Naive thymus-derived CD4-positive, alpha-beta T cell (primary cell): ENCODE measurements around the gene OPN4. TPM values are rescaled to one million over a fixed set of nuclear protein-coding genes. Genes with fewer than 3 reads are reported as not detected.
A peak's percentile ranks its signal among the peaks of the same experiment; 100 is the strongest.

Experiments used
- ATAC-seq: fragments of 150-1000 bp; cut with Tn5 transposase; 2 replicates; pipeline ENCODE4 v1.10.0; 2021; ENCODE audit warnings: mild to moderate bottlenecking, moderate library complexity
- CTCF ChIA-PET: fragments of 350-600 bp; sonication (Branson Sonifier 250); formaldehyde crosslinking; loops from one replicate; lab custom pipeline; 2021; ENCODE audit warnings: antibody characterized with exemption; lab: Charles Lee
- POLR2A ChIA-PET: fragments of 350-600 bp; sonication (Branson Sonifier 250); formaldehyde crosslinking; loops from one replicate; lab custom pipeline; 2021; ENCODE audit warnings: antibody characterized with exemption, inconsistent platforms; lab: Charles Lee
- DNase-seq, 9 donors: peaks; one replicate each; pipeline versions ENCODE4 v3.0.0 to v3.0.0-alpha.2; 2020 to 2022; ENCODE audit warnings: mixed read lengths in 1 of 9
- H3K27ac ChIP-seq: one replicate; pipeline ENCODE4 v1.7.0; 2013; ENCODE audit warnings: mild to moderate bottlenecking, low read depth, low read length, moderate library complexity
- H3K27me3 ChIP-seq, 2 donors: one replicate each; pipeline ENCODE4 v1.7.0; 2013; ENCODE audit warnings: low read length in 2 of 2, mild to moderate bottlenecking in 2 of 2, moderate library complexity in 2 of 2; ENCODE audit not compliant: control insufficient read depth in 2 of 2, insufficient read depth in 2 of 2
- H3K36me3 ChIP-seq, 3 experiments: 1 replicate in 2 of 3; 2 replicates in 1 of 3; pipeline ENCODE4 v1.7.0; 2013; ENCODE audit warnings: low read length in 3 of 3, mild to moderate bottlenecking in 3 of 3, moderate library complexity in 1 of 3; ENCODE audit not compliant: insufficient read depth in 3 of 3, control insufficient read depth in 2 of 3
- H3K4me1 ChIP-seq, 2 donors: one replicate each; pipeline ENCODE4 v1.7.0; 2013; ENCODE audit warnings: low read length in 2 of 2, mild to moderate bottlenecking in 2 of 2, moderate library complexity in 1 of 2; ENCODE audit not compliant: control insufficient read depth in 2 of 2, insufficient read depth in 2 of 2
- H3K4me3 ChIP-seq: 2 replicates; pipeline ENCODE4 v1.7.0; 2013; ENCODE audit warnings: mild to moderate bottlenecking, low read length
- H3K9me3 ChIP-seq, 3 experiments: 1 replicate in 2 of 3; 2 replicates in 1 of 3; pipeline ENCODE4 v1.7.0; 2013; ENCODE audit warnings: low read length in 3 of 3; ENCODE audit not compliant: control insufficient read depth in 2 of 3
- H3K27ac Mint-ChIP-seq, 9 donors: one replicate each; pipeline ENCODE4 v1.8.0; 2020 to 2022; ENCODE audit warnings: mixed read lengths in 9 of 9, mild to moderate bottlenecking in 8 of 9, moderate library complexity in 5 of 9, inconsistent platforms in 2 of 9
- H3K27me3 Mint-ChIP-seq, 5 donors: one replicate each; pipeline ENCODE4 v1.8.0; 2021 to 2022; ENCODE audit warnings: mixed read lengths in 5 of 5, mild to moderate bottlenecking in 1 of 5
- H3K36me3 Mint-ChIP-seq, 5 donors: one replicate each; pipeline ENCODE4 v1.8.0; 2020 to 2022; ENCODE audit warnings: mixed read lengths in 5 of 5, mild to moderate bottlenecking in 3 of 5, inconsistent platforms in 1 of 5
- H3K4me1 Mint-ChIP-seq, 7 donors: one replicate each; pipeline ENCODE4 v1.8.0; 2020 to 2022; ENCODE audit warnings: mixed read lengths in 7 of 7, mild to moderate bottlenecking in 3 of 7, inconsistent platforms in 1 of 7
- H3K4me3 Mint-ChIP-seq, 10 donors: one replicate each; pipeline ENCODE4 v1.8.0; 2020 to 2022; ENCODE audit warnings: mild to moderate bottlenecking in 10 of 10, mixed read lengths in 10 of 10, moderate library complexity in 6 of 10, inconsistent platforms in 2 of 10
- H3K9me3 Mint-ChIP-seq, 11 donors: one replicate each; pipeline ENCODE4 v1.8.0; 2020 to 2022; ENCODE audit warnings: mixed read lengths in 11 of 11, mild to moderate bottlenecking in 4 of 11, inconsistent platforms in 1 of 11, moderate library complexity in 1 of 11
- intact Hi-C, 2 donors: fragments of 100-400 bp; cut with micrococcal nuclease; formaldehyde crosslinking; loops; one replicate each; pipeline ENCODE4 v1.15.1; 2023
- polyA plus RNA-seq, 2 donors: library from polyadenylated mRNA; unstranded; fragments of 300-500 nt; fragmentation: Illumina TruSeq; gene quantifications; one replicate each; pipeline ENCODE4 v1.2.3, GENCODE V29; 2021
- total RNA-seq, 6 experiments: library from RNA in 5 of 6; stranded (reverse) in 5 of 6; gene quantifications; 1 replicate in 5 of 6; 2 replicates in 1 of 6; pipeline ENCODE4 v1.2.3 and lab custom pipeline; 2021 to 2026

The OPN4 gene
- total and polyA plus RNA-seq, 7 experiments from 2014 or later: not detected

DNA sequence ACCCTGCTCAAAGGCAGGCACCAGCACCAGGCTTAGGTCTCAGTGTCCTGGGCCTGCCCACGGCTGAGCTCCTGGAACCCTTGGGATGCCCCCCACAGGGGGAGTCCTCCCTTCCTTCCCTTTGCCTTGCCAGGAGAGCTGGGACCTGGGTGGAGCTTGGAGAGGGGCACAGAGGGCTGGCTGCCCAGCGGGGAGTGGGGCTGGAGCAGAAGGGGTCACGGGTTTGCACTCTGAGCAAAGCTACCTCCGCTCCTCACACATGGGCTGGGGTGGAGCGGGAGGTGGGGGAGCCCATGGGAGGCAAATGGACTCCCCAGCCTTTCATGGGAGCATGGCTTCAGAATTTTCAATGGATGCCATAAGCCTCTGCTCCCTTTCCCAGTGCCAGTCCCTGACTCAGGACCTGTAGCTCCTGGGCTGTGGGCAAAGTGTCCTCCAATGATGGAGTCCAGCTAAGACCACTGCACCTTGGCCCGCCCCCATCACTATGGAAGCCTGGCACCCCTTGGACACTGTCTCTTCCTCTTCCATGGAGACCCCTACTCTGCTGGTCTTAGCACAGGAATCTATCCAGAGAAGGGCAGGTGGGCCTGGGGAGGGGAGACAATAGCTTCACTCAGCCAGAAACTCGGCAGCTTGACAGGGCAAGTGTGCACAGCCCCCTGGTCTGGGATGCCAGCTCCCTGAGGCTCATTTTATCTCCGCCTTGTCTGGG, 53.9 kb downstream of the OPN4 start:
- no peak overlapping the region for H3K4me3 ChIP-seq
- intact Hi-C loops: no loop called here
- no peaks in the 10 kb centered on the region for H3K27me3 ChIP-seq
- no peak for DNase-seq
- Mint-ChIP-seq H3K9me3 (no peaks in the 10 kb centered on the region), H3K36me3 (peaks cover 0 to 1% (median 0%) of the 10 kb centered on the region in 5 donors), H3K4me3 (no peak overlapping the region), H3K4me1 (peaks cover 4 to 17% (median 8%) of the 10 kb centered on the region in 7 donors), H3K27me3 (no peaks in the 10 kb centered on the region), H3K27ac (no peak overlapping the region)
- H3K4me1 ChIP-seq: peaks cover 5 to 9% of the 10 kb centered on the region in 2 donors
- ATAC-seq: no peak
- POLR2A ChIA-PET: no interaction called here
- H3K27ac ChIP-seq: no peak overlapping the region
- H3K36me3 ChIP-seq: no peaks in the 10 kb centered on the region
- CTCF ChIA-PET: interaction anchor here (0.6 to 1.3 kb wide), 2 partner anchors 14 to 308 kb away, joined by 3 read pairs; no protein-coding TSS in a partner anchor
- no peaks in the 10 kb centered on the region for H3K9me3 ChIP-seq

DNA sequence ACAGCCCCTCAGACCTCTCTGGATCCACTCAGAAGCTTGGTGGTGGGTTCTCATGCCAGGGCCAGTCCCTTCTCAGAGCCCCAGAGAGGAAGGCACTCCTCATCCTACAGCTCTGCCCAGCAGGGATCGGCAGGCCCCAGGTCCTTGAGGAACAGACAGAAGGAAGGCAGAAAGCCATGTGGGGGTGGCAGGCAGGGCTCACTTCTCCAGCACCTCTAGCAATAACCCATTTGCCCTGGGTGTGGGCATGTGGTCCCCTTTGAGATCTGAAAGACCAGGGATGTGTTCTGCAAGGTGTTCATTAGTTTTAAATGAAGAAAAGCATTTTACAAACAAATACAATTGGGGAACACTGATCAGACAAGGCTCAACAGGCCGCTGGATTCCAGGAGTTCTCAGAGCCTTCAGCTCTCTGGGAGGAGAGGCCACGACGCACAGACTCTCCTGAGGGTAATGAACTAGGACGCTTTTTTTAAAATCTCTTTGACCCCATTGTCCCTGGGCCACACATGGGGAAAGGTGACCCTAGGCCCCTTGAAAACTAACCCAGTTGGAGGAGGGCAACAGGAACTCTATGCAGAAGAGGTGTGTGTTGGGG, 54.5 kb downstream of the OPN4 start:
- H3K27ac Mint-ChIP-seq: peak overlapping the region in 1 of 9 donors; percentile 55
- CTCF ChIA-PET: interaction anchor here (0.6 to 1.3 kb wide), 2 partner anchors 15 to 309 kb away, joined by 3 read pairs; no protein-coding TSS in a partner anchor

DNA sequence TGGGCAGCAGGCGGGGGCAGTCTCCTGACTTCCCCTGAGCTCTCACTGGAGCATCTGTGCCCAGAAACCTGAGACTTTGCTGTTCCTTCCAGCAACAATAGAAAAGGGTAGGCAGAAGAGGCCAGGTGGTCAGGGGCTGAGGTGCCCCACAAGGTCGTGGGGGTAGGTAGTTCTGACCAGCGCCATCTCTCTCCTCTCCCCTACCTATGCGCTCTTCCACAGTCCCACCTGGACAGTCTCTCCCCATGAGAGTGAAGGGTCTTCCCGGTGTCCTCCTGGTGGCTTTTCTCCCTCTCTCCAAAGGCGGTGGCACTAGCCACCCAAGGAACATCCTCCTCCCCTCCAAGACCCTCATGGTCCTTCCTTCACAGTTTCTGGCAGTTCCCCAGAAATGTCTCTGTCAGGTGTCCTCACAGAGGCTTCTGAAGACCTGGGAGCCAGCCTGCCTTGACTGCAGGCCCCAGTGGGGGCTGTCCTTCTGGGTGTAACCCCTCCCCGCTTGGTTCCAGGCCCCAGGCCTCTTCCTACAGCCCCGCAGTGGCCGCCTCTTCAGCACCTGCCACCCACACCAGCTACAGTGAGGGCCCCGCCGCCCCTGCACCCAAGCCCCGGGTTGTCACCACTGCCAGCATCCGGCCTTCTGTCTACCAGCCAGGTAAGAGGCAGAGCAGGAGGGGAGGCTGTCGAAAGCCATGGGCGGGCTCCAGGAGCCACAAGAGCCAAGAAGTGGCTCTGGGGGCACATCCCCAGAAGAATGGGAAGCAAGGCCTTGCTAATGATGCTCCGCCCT, 55.2 kb downstream of the OPN4 start:
- H3K4me1 Mint-ChIP-seq: peaks cover 4 to 17% (median 8%) of the 10 kb centered on the region in 7 donors
- H3K4me1 ChIP-seq: peaks cover 5 to 9% of the 10 kb centered on the region in 2 donors
- no peaks in the 10 kb centered on the region for H3K9me3 Mint-ChIP-seq
- no peaks in the 10 kb centered on the region for H3K36me3 ChIP-seq
- ChIA-PET CTCF (no interaction called here), POLR2A (no interaction called here)
- H3K9me3 ChIP-seq: no peaks in the 10 kb centered on the region
- no peak for ATAC-seq
- H3K27me3 ChIP-seq: no peaks in the 10 kb centered on the region
- intact Hi-C loops: loop anchor here (2.0 to 5.0 kb wide), 5 partner anchors 45 to 633 kb away; partner anchors contain the start of genes WAPL (in 2 of the 2), GLUD1 (in 1 of the 2) and SHLD2 (in 1 of the 2)
- peak overlapping the region in 8 of 9 donors; percentile 47 to 97 (median 88) for H3K27ac Mint-ChIP-seq
- no peak overlapping the region for H3K4me3 ChIP-seq
- no peak for DNase-seq
- no peak overlapping the region for H3K27ac ChIP-seq
- H3K4me3 Mint-ChIP-seq: peak overlapping the region in 9 of 10 donors; percentile 80 to 93 (median 88)
- H3K27me3 Mint-ChIP-seq: no peaks in the 10 kb centered on the region
- H3K36me3 Mint-ChIP-seq: peaks cover 0 to 1% (median 0%) of the 10 kb centered on the region in 5 donors

More for the DNA sequence above, 54.5 kb downstream of the OPN4 start:
- Mint-ChIP-seq H3K36me3 (peaks cover 0 to 1% (median 0%) of the 10 kb centered on the region in 5 donors), H3K9me3 (no peaks in the 10 kb centered on the region), H3K27me3 (no peaks in the 10 kb centered on the region), H3K4me3 (no peak overlapping the region), H3K4me1 (peaks cover 4 to 17% (median 8%) of the 10 kb centered on the region in 7 donors)
- Histone ChIP-seq H3K27ac (no peak overlapping the region), H3K9me3 (no peaks in the 10 kb centered on the region), H3K36me3 (no peaks in the 10 kb centered on the region), H3K4me1 (peaks cover 5 to 9% of the 10 kb centered on the region in 2 donors), H3K4me3 (no peak overlapping the region), H3K27me3 (no peaks in the 10 kb centered on the region)
- no peak for DNase-seq
- no peak for ATAC-seq
- POLR2A ChIA-PET: no interaction called here
- intact Hi-C loops: no loop called here

DNA sequence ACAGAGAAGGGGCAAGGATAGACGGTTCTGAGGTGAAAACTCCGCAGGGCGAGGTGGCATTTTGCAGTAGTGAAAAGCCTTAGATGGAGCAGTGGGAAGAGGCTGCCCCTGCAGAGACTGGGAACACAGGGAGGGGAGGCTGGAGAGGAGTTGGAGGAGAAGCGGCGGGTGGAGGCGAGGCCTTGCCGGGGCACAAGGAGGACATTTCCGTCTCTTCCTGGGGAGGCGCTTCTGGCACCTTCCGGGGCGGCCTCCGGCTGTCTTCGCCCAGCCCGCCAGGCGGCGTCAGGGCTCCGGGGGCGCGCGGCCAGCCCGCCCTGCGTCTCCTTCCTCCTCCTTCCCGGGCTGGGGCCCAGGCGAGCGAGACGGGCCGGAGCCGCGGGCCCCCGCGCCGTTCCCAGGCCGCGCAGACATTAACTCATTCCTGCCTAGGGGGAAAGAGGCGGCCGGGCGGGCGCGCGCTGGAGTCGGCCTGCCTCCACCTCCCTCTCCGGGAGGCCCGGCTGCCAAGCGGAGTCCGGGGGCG, 56.7 kb downstream of the OPN4 start:
- POLR2A ChIA-PET: interaction anchor here (0.6 to 2.8 kb wide), 5 partner anchors 45 to 1151 kb away, joined by 3 to 10 read pairs (median 3); partner anchors contain the start of genes BMPR1A, GLUD1 and SHLD2
- H3K27ac Mint-ChIP-seq: peak overlapping the region; percentile 94 to 97 (median 95)

DNA sequence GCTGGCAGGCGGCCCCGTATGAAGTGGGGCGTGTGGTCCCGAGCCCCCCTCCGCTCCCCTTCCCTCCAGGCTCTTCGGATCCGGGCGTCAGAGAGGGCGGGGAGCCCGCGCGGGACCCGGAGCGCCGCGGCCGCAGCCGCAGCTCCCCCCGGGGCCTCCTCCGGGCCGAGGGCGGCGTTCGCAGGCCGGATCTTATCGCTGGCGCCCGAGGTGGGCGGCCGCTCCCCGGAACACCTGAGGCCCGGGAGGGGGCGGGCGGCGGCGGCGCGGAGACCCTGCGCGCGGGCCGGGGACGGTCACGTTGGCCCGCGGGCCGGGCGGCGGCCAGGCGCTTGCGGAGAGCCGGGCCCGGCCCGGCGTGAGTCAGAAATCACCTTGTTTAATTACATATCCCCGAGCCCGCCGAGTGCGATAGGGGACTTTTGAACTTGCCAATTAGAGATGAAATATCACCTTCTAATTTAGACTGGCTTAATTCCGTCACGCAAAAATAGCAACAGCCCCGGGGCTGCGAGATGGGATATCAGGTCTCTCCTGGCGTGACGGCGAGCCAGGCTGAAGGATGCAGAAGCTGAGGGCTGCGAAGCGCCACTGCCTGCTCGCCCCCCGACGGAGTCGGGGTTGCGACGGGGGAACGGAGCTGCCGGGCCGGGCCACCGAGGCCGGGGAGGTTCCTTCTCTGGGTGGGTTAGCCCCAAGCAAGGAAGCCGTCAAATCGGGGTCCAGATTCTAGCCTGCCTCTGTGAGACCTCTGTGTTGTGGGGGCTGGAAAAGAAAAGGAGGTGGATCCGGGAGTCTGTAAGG, 57.4 kb downstream of the OPN4 start:
- H3K4me3 Mint-ChIP-seq: peak overlapping the region; percentile 79 to 89 (median 86)
- H3K36me3 ChIP-seq: no peaks in the 10 kb centered on the region
- no peaks in the 10 kb centered on the region for H3K9me3 ChIP-seq
- peaks cover 4 to 17% (median 8%) of the 10 kb centered on the region in 7 donors for H3K4me1 Mint-ChIP-seq
- H3K27me3 ChIP-seq: no peaks in the 10 kb centered on the region
- POLR2A ChIA-PET: interaction anchor here (0.6 to 2.8 kb wide), 6 partner anchors 45 to 1150 kb away, joined by 3 to 10 read pairs (median 3); partner anchors contain the start of genes BMPR1A, GLUD1 and SHLD2
- peak; percentile 56 for ATAC-seq
- CTCF ChIA-PET: no interaction called here
- peak overlapping the region; percentile 36 to 95 (median 91) for H3K27ac Mint-ChIP-seq
- DNase-seq: peak in 6 of 9 donors; percentile 37 to 75 (median 61)
- H3K27me3 Mint-ChIP-seq: no peaks in the 10 kb centered on the region
- H3K36me3 Mint-ChIP-seq: peaks cover 0 to 1% (median 0%) of the 10 kb centered on the region in 5 donors
- H3K4me1 ChIP-seq: peaks cover 5 to 9% of the 10 kb centered on the region in 2 donors
- intact Hi-C loops: loop anchor here (1.0 to 5.0 kb wide), 15 partner anchors 23 to 794 kb away; partner anchors contain the start of genes SHLD2 (in 2 of the 2), WAPL (in 2 of the 2), BMPR1A (in 1 of the 2) and GLUD1 (in 1 of the 2)
- H3K9me3 Mint-ChIP-seq: no peaks in the 10 kb centered on the region
- H3K4me3 ChIP-seq: peak overlapping the region; percentile 73
- H3K27ac ChIP-seq: peak overlapping the region; percentile 87

More for the DNA sequence above, 56.7 kb downstream of the OPN4 start:
- H3K27me3 ChIP-seq: no peaks in the 10 kb centered on the region
- H3K36me3 ChIP-seq: no peaks in the 10 kb centered on the region
- H3K9me3 ChIP-seq: no peaks in the 10 kb centered on the region
- CTCF ChIA-PET: no interaction called here
- ATAC-seq: peak; percentile 95
- intact Hi-C loops: loop anchor here (1.0 to 5.0 kb wide), 15 partner anchors 23 to 794 kb away; partner anchors contain the start of genes SHLD2 (in 2 of the 2), WAPL (in 2 of the 2), BMPR1A (in 1 of the 2) and GLUD1 (in 1 of the 2)
- peak; percentile 79 to 90 (median 85) for DNase-seq
- H3K4me3 ChIP-seq: peak overlapping the region; percentile 73
- no peaks in the 10 kb centered on the region for H3K9me3 Mint-ChIP-seq
- no peaks in the 10 kb centered on the region for H3K27me3 Mint-ChIP-seq
- H3K4me1 Mint-ChIP-seq: peaks cover 4 to 17% (median 8%) of the 10 kb centered on the region in 7 donors
- H3K27ac ChIP-seq: peak overlapping the region; percentile 87
- H3K36me3 Mint-ChIP-seq: peaks cover 0 to 1% (median 0%) of the 10 kb centered on the region in 5 donors
- peak overlapping the region; percentile 82 to 93 (median 88) for H3K4me3 Mint-ChIP-seq
- peaks cover 5 to 9% of the 10 kb centered on the region in 2 donors for H3K4me1 ChIP-seq
